HEK293T (cell line): Measurements from ENCODE around the gene SSBP1.

Experiments
- CTCF ChIA-PET: fragments of 350-600 bp; formaldehyde crosslinking; extraction: SDS; loops from one replicate; lab custom pipeline; 2021; ENCODE audit warnings: antibody characterized with exemption, inconsistent platforms; lab: Yijun Ruan, JAX
- POLR2A ChIA-PET: fragments of 350-600 bp; formaldehyde crosslinking; extraction: SDS; loops from one replicate; lab custom pipeline; 2020; ENCODE audit warnings: antibody characterized with exemption, inconsistent platforms; lab: Yijun Ruan, JAX
- DNase-seq: peaks from one replicate; pipeline ENCODE4 v3.0.0; 2012; ENCODE audit warnings: mixed read lengths; ENCODE audit errors: extremely low spot score
- ARNT ChIP-seq: fragments of 450-650 bp; IDR thresholded peaks from 2 replicates; pipeline ENCODE4 v1.6.1; 2017; ENCODE audit warnings: mild to moderate bottlenecking
- BHLHE40 ChIP-seq: fragments of 450-650 bp; IDR thresholded peaks from 2 replicates; pipeline ENCODE4 v1.6.1; 2016; ENCODE audit warnings: mild to moderate bottlenecking, moderate library complexity, borderline replicate concordance
- CTBP1 ChIP-seq: fragments of 450-650 bp; IDR thresholded peaks from 2 replicates; pipeline ENCODE4 v1.6.1; 2016; ENCODE audit warnings: borderline replicate concordance
- ELF4 ChIP-seq: fragments of 450-650 bp; IDR thresholded peaks from 2 replicates; pipeline ENCODE4 v1.6.1; 2017; ENCODE audit warnings: antibody characterized with exemption
- FOXA1 ChIP-seq: fragments of 450-650 bp; IDR thresholded peaks from 2 replicates; pipeline ENCODE4 v1.6.1; 2016; ENCODE audit warnings: mild to moderate bottlenecking
- FOXK2 ChIP-seq: fragments of 450-650 bp; IDR thresholded peaks from 2 replicates; pipeline ENCODE4 v1.6.1; 2016; ENCODE audit warnings: mild to moderate bottlenecking
- FOXM1 ChIP-seq: fragments of 450-650 bp; IDR thresholded peaks from 2 replicates; pipeline ENCODE4 v1.6.1; 2017; ENCODE audit warnings: mild to moderate bottlenecking, borderline replicate concordance
- HDGF ChIP-seq: fragments of 450-650 bp; IDR thresholded peaks from 2 replicates; pipeline ENCODE4 v1.6.1; 2017; ENCODE audit warnings: antibody characterized with exemption, borderline replicate concordance
- L3MBTL2 ChIP-seq: fragments of 450-650 bp; conservative IDR thresholded peaks from 2 replicates; pipeline ENCODE4 v1.6.1; 2016; ENCODE audit warnings: mild to moderate bottlenecking
- LEF1 ChIP-seq: fragments of 450-650 bp; IDR thresholded peaks from 2 replicates; pipeline ENCODE4 v1.6.1; 2017; ENCODE audit warnings: mild to moderate bottlenecking, borderline replicate concordance
- NFRKB ChIP-seq: fragments of 450-650 bp; IDR thresholded peaks from 2 replicates; pipeline ENCODE4 v1.6.1; 2016; ENCODE audit warnings: mild to moderate bottlenecking, moderate library complexity
- PKNOX1 ChIP-seq: fragments of 450-650 bp; IDR thresholded peaks from 2 replicates; pipeline ENCODE4 v1.6.1; 2016
- SP1 ChIP-seq: fragments of 450-650 bp; IDR thresholded peaks from 2 replicates; pipeline ENCODE4 v1.6.1; 2017
- SUZ12 ChIP-seq: fragments of 450-650 bp; IDR thresholded peaks from 2 replicates; pipeline ENCODE4 v1.6.1; 2016; ENCODE audit warnings: mild to moderate bottlenecking
- TARDBP ChIP-seq: fragments of 450-650 bp; IDR thresholded peaks from 2 replicates; pipeline ENCODE4 v1.6.1; 2016
- ZNF384 ChIP-seq: fragments of 450-650 bp; IDR thresholded peaks from 2 replicates; pipeline ENCODE4 v1.6.1; 2016

SSBP1 gene

GRCh38 chr7:141701489-141702046, 36.6 kb upstream of the SSBP1 start:
- peak; percentile 76 for DNase-seq
- TF ChIP-seq ARNT (no peak), BHLHE40 (no peak), FOXA1 (no peak), LEF1 (no peak), ZNF384 (no peak)
- POLR2A ChIA-PET: interaction anchor here (1.0 to 3.0 kb wide), 7 partner anchors 8 to 37 kb away, joined by 3 to 26 read pairs (median 5); partner anchors contain the start of gene SSBP1
- CTCF ChIA-PET: interaction anchor here (0.9 to 1.2 kb wide), 2 partner anchors 37 to 47 kb away, joined by 4 to 5 read pairs; partner anchors contain the start of gene SSBP1

GRCh38 chr7:141702047-141702567, 36.1 kb upstream of the SSBP1 start, which contains the start of gene DENND11:
Gene DENND11 (minus strand): TSS chr7:141702166. CDS start chr7:141702153, 13 bp downstream.
- TF ChIP-seq TARDBP (no peak), CTBP1 (no peak), ELF4 (no peak), ARNT (no peak), BHLHE40 (no peak), NFRKB (no peak), ZNF384 (no peak), LEF1 (no peak), L3MBTL2 (no peak), FOXK2 (no peak)
- DNase-seq: peak; percentile 86
- POLR2A ChIA-PET: interaction anchor here (1.0 to 3.0 kb wide), 7 partner anchors 8 to 36 kb away, joined by 3 to 26 read pairs (median 5); partner anchors contain the start of gene SSBP1
- CTCF ChIA-PET: interaction anchor here (0.9 to 1.2 kb wide), 2 partner anchors 36 to 47 kb away, joined by 4 to 5 read pairs; partner anchors contain the start of gene SSBP1

GRCh38 chr7:141702892-141703291, 35.3 kb upstream of the SSBP1 start:
- TF ChIP-seq TARDBP: no peak
- TF ChIP-seq ARNT: no peak
- TF ChIP-seq HDGF: no peak
- TF ChIP-seq SP1: no peak
- no peak for TF ChIP-seq NFRKB
- TF ChIP-seq LEF1: no peak
- no peak for TF ChIP-seq SUZ12
- TF ChIP-seq ZNF384: no peak
- TF ChIP-seq FOXM1: no peak
- ChIA-PET CTCF (interaction anchor here (0.7 kb wide), 1 partner anchor 11 kb away, joined by 4 read pairs; no protein-coding TSS in a partner anchor), POLR2A (interaction anchor here (1.0 to 3.0 kb wide), 5 partner anchors 9 to 35 kb away, joined by 3 to 26 read pairs (median 5); partner anchors contain the start of gene SSBP1)
- no peak for DNase-seq

- ChIA-PET POLR2A (no interaction called here), CTCF (interaction anchor here (1.1 kb wide), 1 partner anchor 34 kb away, joined by 3 read pairs; the partner anchor contains the start of gene SSBP1)
- DNase-seq: no peak
- TF ChIP-seq CTBP1 (no peak), FOXM1 (no peak), HDGF (no peak), SUZ12 (no peak), LEF1 (no peak)
These were observed 34.0 kb upstream of the SSBP1 start for GRCh38 chr7:141704112-141704511.

GRCh38 chr7:141704741-141705140, 33.4 kb upstream of the SSBP1 start:
- TF ChIP-seq HDGF: no peak
- TF ChIP-seq ZNF384: no peak
- no peak for TF ChIP-seq SP1
- TF ChIP-seq NFRKB: no peak
- TF ChIP-seq ARNT: no peak
- no peak for TF ChIP-seq SUZ12
- TF ChIP-seq FOXM1: no peak
- ChIA-PET POLR2A (interaction anchor here (1.0 kb wide), 1 partner anchor 33 kb away, joined by 3 read pairs; the partner anchor contains the start of gene SSBP1), CTCF (interaction anchor here (0.6 to 1.0 kb wide), 2 partner anchors 12 to 50 kb away, joined by 3 read pairs; no protein-coding TSS in a partner anchor)
- no peak for DNase-seq

GRCh38 chr7:141706239-141707064, 31.7 kb upstream of the SSBP1 start:
- DNase-seq: no peak
- TF ChIP-seq TARDBP (no peak), CTBP1 (no peak), SP1 (no peak), SUZ12 (no peak), PKNOX1 (no peak), FOXM1 (no peak), ZNF384 (no peak)
- POLR2A ChIA-PET: no interaction called here
- CTCF ChIA-PET: no interaction called here

GRCh38 chr7:141708351-141708750, 29.8 kb upstream of the SSBP1 start, which contains the start of gene WEE2:
Gene WEE2 (plus strand): TSS chr7:141708353. CDS start chr7:141708759, 406 bp downstream.
- ChIA-PET CTCF (interaction anchor here (0.6 to 1.3 kb wide), 4 partner anchors 8 to 77 kb away, joined by 3 read pairs; no protein-coding TSS in a partner anchor), POLR2A (interaction anchor here (1.8 kb wide), 1 partner anchor 30 kb away, joined by 13 read pairs; the partner anchor contains the start of gene SSBP1)
- no peak for TF ChIP-seq FOXM1
- no peak for TF ChIP-seq TARDBP
- no peak for TF ChIP-seq ARNT
- TF ChIP-seq SP1: no peak
- TF ChIP-seq FOXA1: no peak
- no peak for TF ChIP-seq FOXK2
- TF ChIP-seq L3MBTL2: no peak
- no peak for TF ChIP-seq PKNOX1
- DNase-seq: no peak
